BJ (cell line): ENCODE results near the gene NFIA. TPM values are rescaled to one million over a fixed set of nuclear protein-coding genes. Genes with fewer than 3 reads are reported as not detected.

Experiments used
- CTCF ChIA-PET: fragments of 350-600 bp; formaldehyde crosslinking; extraction: SDS; loops from one replicate; lab custom pipeline; 2021; ENCODE audit warnings: antibody characterized with exemption, inconsistent platforms; lab: Yijun Ruan, JAX
- POLR2A ChIA-PET: fragments of 300-600 bp; sonication (Branson Sonifier 250); formaldehyde crosslinking; extraction: SDS; loops from one replicate; lab custom pipeline; 2021; ENCODE audit warnings: antibody characterized with exemption; lab: Charles Lee
- DNase-seq: peaks from one replicate; pipeline ENCODE4 v3.0.0-alpha.2; 2011; ENCODE audit warnings: low read depth
- H3K27me3 ChIP-seq: 2 replicates; pipeline ENCODE4 v1.6.0; 2011; ENCODE audit warnings: low read length; ENCODE audit not compliant: control insufficient read depth, insufficient read depth
- H3K36me3 ChIP-seq: 2 replicates; pipeline ENCODE4 v1.5.1; 2011; ENCODE audit warnings: low read length; ENCODE audit not compliant: control insufficient read depth, insufficient read depth
- H3K4me3 ChIP-seq: 2 replicates; pipeline ENCODE4 v1.5.1; 2011; ENCODE audit warnings: low read depth, mild to moderate bottlenecking, control low read depth, low read length
- CTCF ChIP-seq: IDR thresholded peaks from 2 replicates; pipeline ENCODE4 v1.5.1; 2011; ENCODE audit warnings: low read depth, mild to moderate bottlenecking, control low read depth, inconsistent platforms, low read length, moderate library complexity; ENCODE audit not compliant: insufficient read depth
- polyA minus RNA-seq: library from RNA; depleted of rRNA, polyadenylated mRNA; stranded (reverse); fragments of >200 nt; gene quantifications from 2 replicates; pipeline ENCODE4 v1.2.3, GENCODE V29; 2011; rRNA and poly(A)+ RNA removed
- polyA plus RNA-seq: library from polyadenylated mRNA; depleted of rRNA; stranded (reverse); fragments of >200 nt; gene quantifications from 2 replicates; pipeline ENCODE4 v1.2.3, GENCODE V29; 2011; rRNA removed

NFIA gene
- polyA plus RNA-seq (3.5 and 4.5 TPM in 2 replicates), polyA minus RNA-seq (9.4 and 17.4 TPM in 2 replicates)

DNA sequence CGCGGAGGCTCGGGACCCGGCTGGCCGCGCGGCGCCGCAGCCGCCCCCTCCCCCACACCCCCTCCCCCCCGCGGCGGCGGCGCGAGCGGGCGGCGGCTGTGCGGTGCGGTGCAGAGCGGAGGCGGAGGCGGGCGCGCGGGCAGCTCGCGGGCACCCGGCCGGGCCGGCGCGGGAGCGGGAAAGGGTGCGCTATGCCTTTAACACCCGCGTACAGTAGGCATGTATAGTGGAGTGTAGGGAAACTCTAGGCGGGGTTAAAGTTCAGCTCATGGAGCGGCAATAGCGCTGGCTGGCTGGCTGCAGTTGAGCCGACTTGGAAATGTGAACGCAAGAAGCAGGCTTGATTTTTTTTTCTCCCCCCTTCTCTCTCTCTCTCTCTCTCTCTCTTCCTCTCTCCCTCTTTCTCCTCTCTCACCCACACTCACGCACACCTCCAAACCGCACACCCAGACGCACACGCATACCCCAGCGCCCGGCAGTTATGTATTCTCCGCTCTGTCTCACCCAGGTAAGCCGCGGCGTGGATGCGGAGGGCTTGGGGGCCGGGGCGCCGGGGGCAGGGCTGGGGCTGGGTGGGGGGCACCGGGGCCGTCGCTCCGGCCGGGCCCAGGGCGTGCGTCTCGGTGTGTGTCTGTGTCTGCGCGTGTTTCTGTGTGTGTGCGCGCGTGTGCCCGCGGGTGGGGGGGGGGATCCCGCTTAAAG lies at the start of gene NFIA:
Gene NFIA (plus strand): TSS at position 251 of the 702 bp plus-strand sequence.
- POLR2A ChIA-PET, result interaction anchor here (0.6 kb wide), 1 partner anchor 701 kb away, joined by 4 read pairs; no protein-coding TSS in a partner anchor
- DNase-seq, result no peak
- TF ChIP-seq CTCF, result no peak
- Histone ChIP-seq H3K27me3 (no peaks in the 10 kb centered on the region), H3K4me3 (peak within 1 kb of the TSS; percentile 69), H3K36me3 (no peaks in the 10 kb centered on the region)
- CTCF ChIA-PET, result interaction anchor here (0.6 to 0.8 kb wide), 3 partner anchors 31 to 606 kb away, joined by 3 to 5 read pairs (median 4); no protein-coding TSS in a partner anchor

- H3K27me3 ChIP-seq, result no peaks in the 10 kb centered on the region
- POLR2A ChIA-PET, result no interaction called here
- no peak for TF ChIP-seq CTCF
- H3K4me3 ChIP-seq, result no peak overlapping the region
- no peaks in the 10 kb centered on the region for H3K36me3 ChIP-seq
- CTCF ChIA-PET, result interaction anchor here (0.6 to 1.6 kb wide), 3 partner anchors 8 to 1935 kb away, joined by 3 read pairs; no protein-coding TSS in a partner anchor
- DNase-seq, result no peak
Measured at GRCh38 chr1:61035880-61036279, 46.5 kb upstream of the NFIA start.

- Histone ChIP-seq H3K4me3 (peak overlapping the region; percentile 31), H3K36me3 (no peaks in the 10 kb centered on the region), H3K27me3 (0 out of 2 replicates have a peak, but pooled peaks cover 2% of the 10 kb centered on the region)
- CTCF ChIA-PET, result interaction anchor here (0.7 to 6.9 kb wide), 36 partner anchors 8 to 1074 kb away, joined by 3 to 64 read pairs (median 4); no protein-coding TSS in a partner anchor
- no peak for TF ChIP-seq CTCF
- POLR2A ChIA-PET, result no interaction called here
- no peak for DNase-seq
Measured at GRCh38 chr1:61042466-61043009, 39.8 kb upstream of the NFIA start.

- H3K27me3 ChIP-seq, result 0 out of 2 replicates have a peak, but pooled peaks cover 2% of the 10 kb centered on the region
- ChIA-PET POLR2A (no interaction called here), CTCF (interaction anchor here (0.6 to 6.9 kb wide), 40 partner anchors 8 to 1075 kb away, joined by 3 to 64 read pairs (median 4); no protein-coding TSS in a partner anchor)
- no peaks in the 10 kb centered on the region for H3K36me3 ChIP-seq
- peak; percentile 95 for TF ChIP-seq CTCF
- DNase-seq, result no peak
- peak overlapping the region; percentile 31 for H3K4me3 ChIP-seq
Measured at GRCh38 chr1:61043010-61043820, 39.1 kb upstream of the NFIA start.
